Uterus (tissue), 4 donors: Measurements from ENCODE around the gene TSPAN3. TPM values are rescaled to one million over a fixed set of nuclear protein-coding genes. Genes with fewer than 3 reads are reported as not detected.

ENCODE experiments used
- DNase-seq, 2 donors: peaks; one replicate each; pipeline ENCODE4 v3.0.0-alpha.2; 2019 to 2020
- H3K27ac ChIP-seq, 2 donors: fragments of 200-600 bp; sonication (generic); 1 replicate in 1 of 2; 2 replicates in 1 of 2; pipeline ENCODE4 v1.5.1; 2016 to 2018
- H3K27me3 ChIP-seq, 2 donors: fragments of 200-600 bp; sonication (generic); one replicate each; pipeline ENCODE4 v1.5.1; 2018 to 2019; ENCODE audit warnings: control low read depth in 1 of 2
- H3K36me3 ChIP-seq, 2 donors: fragments of 200-600 bp; sonication (generic); one replicate each; pipeline ENCODE4 v1.5.1; 2019; ENCODE audit warnings: control low read depth in 1 of 2
- H3K4me1 ChIP-seq, 2 donors: fragments of 200-600 bp; sonication (generic); one replicate each; pipeline ENCODE4 v1.5.1; 2018 to 2019; ENCODE audit warnings: control low read depth in 1 of 2
- H3K4me3 ChIP-seq, 2 donors: fragments of 200-600 bp; sonication (generic); 1 replicate in 1 of 2; 2 replicates in 1 of 2; pipeline ENCODE4 v1.5.1; 2018 to 2019; ENCODE audit warnings: mild to moderate bottlenecking in 1 of 2
- H3K9me3 ChIP-seq, 2 donors: fragments of 200-600 bp; sonication (generic); one replicate each; pipeline ENCODE4 v1.5.1; 2019; ENCODE audit warnings: control low read depth in 1 of 2
- CTCF ChIP-seq, 4 experiments: fragments of 200-600 bp in 2 of 4; fragments of 450-650 bp in 2 of 4; sonication (generic) in 2 of 4; IDR thresholded peaks; one replicate each; pipeline ENCODE4 v1.5.1; 2016 to 2019; ENCODE audit warnings: antibody characterized with exemption in 4 of 4, mild to moderate bottlenecking in 2 of 4, moderate library complexity in 1 of 4
- POLR2A ChIP-seq, 2 donors: fragments of 450-650 bp; IDR thresholded peaks; one replicate each; pipeline ENCODE4 v1.6.1; 2016; ENCODE audit warnings: antibody characterized with exemption in 2 of 2, mild to moderate bottlenecking in 1 of 2, moderate library complexity in 1 of 2
- intact Hi-C: fragments of 100-400 bp; cut with DNase I; formaldehyde crosslinking; loops from one replicate; pipeline ENCODE4 v1.15.1; 2023; ENCODE audit warnings: low total_unique reads
- total RNA-seq, 4 donors: library from RNA; depleted of rRNA in 3 of 4; stranded (reverse); fragments of >200 nt in 3 of 4; gene quantifications; one replicate each; pipeline versions ENCODE4 v1.1.0 to v1.2.4, GENCODE V29; 2014 to 2023
- donor health status: DM: yes; HTN: yes; CAD: no.

TSPAN3 gene
- total RNA-seq, 4 donors from 2014 or later: 62.0 to 446 (median 114) TPM

- intact Hi-C loops: no loop called here
- DNase-seq: no peak
- H3K9me3 ChIP-seq: no peaks in the 10 kb centered on the region
- no peaks in the 10 kb centered on the region for H3K27me3 ChIP-seq
- H3K4me1 ChIP-seq: peaks cover 0 to 6% of the 10 kb centered on the region in 2 donors
- H3K4me3 ChIP-seq: no peak overlapping the region
- H3K27ac ChIP-seq: no peak overlapping the region
- TF ChIP-seq POLR2A (IDR thresholded peaks at IDR 0.05) (no peak), CTCF (IDR thresholded peaks at IDR 0.05) (no peak)
- no peaks in the 10 kb centered on the region for H3K36me3 ChIP-seq
Measured at GRCh38 chr15:77057072-77057471, 13.8 kb downstream of the TSPAN3 start.

- H3K4me3 ChIP-seq: no peak overlapping the region
- H3K27ac ChIP-seq: no peak overlapping the region
- no peaks in the 10 kb centered on the region for H3K4me1 ChIP-seq
- no peak for TF ChIP-seq CTCF (IDR thresholded peaks at IDR 0.05)
- no peak for TF ChIP-seq POLR2A (IDR thresholded peaks at IDR 0.05)
- intact Hi-C loops: no loop called here
- no peaks in the 10 kb centered on the region for H3K9me3 ChIP-seq
- H3K27me3 ChIP-seq: no peaks in the 10 kb centered on the region
- DNase-seq: no peak
- no peaks in the 10 kb centered on the region for H3K36me3 ChIP-seq
Measured at GRCh38 chr15:77053709-77054108, 17.2 kb downstream of the TSPAN3 start.

GRCh38 chr15:77052556-77052955 is 18.4 kb downstream of the TSPAN3 start:
- Histone ChIP-seq H3K27ac (no peak overlapping the region), H3K9me3 (no peaks in the 10 kb centered on the region), H3K4me1 (no peaks in the 10 kb centered on the region), H3K4me3 (no peak overlapping the region), H3K27me3 (no peaks in the 10 kb centered on the region), H3K36me3 (no peaks in the 10 kb centered on the region)
- intact Hi-C loops: no loop called here
- DNase-seq: no peak
- TF ChIP-seq CTCF (IDR thresholded peaks at IDR 0.05) (no peak), POLR2A (IDR thresholded peaks at IDR 0.05) (no peak)

- no peaks in the 10 kb centered on the region for H3K4me1 ChIP-seq
- no peak overlapping the region for H3K27ac ChIP-seq
- H3K36me3 ChIP-seq: no peaks in the 10 kb centered on the region
- DNase-seq: no peak
- intact Hi-C loops: no loop called here
- H3K4me3 ChIP-seq: no peak overlapping the region
- TF ChIP-seq POLR2A (IDR thresholded peaks at IDR 0.05) (no peak), CTCF (IDR thresholded peaks at IDR 0.05) (no peak)
- H3K9me3 ChIP-seq: no peaks in the 10 kb centered on the region
- no peaks in the 10 kb centered on the region for H3K27me3 ChIP-seq
Measured at GRCh38 chr15:77048135-77048876, 22.6 kb downstream of the TSPAN3 start.

- intact Hi-C loops: no loop called here
- Histone ChIP-seq H3K27ac (no peak overlapping the region), H3K27me3 (no peaks in the 10 kb centered on the region), H3K9me3 (no peaks in the 10 kb centered on the region), H3K4me3 (no peak overlapping the region), H3K36me3 (no peaks in the 10 kb centered on the region), H3K4me1 (no peaks in the 10 kb centered on the region)
- no peak for TF ChIP-seq POLR2A (IDR thresholded peaks at IDR 0.05)
- no peak for TF ChIP-seq CTCF (IDR thresholded peaks at IDR 0.05)
- DNase-seq: no peak
Measured at GRCh38 chr15:77046704-77047412, 24.1 kb downstream of the TSPAN3 start.
